HG02588 (cell line): ENCODE results near the gene ZNF266.

Experiments
- ATAC-seq: cut with Tn5 transposase; IDR thresholded peaks from one replicate; pipeline ENCODE4 v1.9.1; 2021; ENCODE audit warnings: mild to moderate bottlenecking, moderate library complexity; ENCODE audit not compliant: unreplicated experiment

The ZNF266 gene

GRCh38 chr19:9435279-9436268 lies at the start of gene ZNF266:
Gene ZNF266 (minus strand): TSS chr19:9435573. CDS start chr19:9420089, 15,484 bp downstream.
- peak; percentile 80 for ATAC-seq

GRCh38 chr19:9485140-9485539 lies 49.8 kb upstream of the ZNF266 start:
- no peak for ATAC-seq

DNA sequence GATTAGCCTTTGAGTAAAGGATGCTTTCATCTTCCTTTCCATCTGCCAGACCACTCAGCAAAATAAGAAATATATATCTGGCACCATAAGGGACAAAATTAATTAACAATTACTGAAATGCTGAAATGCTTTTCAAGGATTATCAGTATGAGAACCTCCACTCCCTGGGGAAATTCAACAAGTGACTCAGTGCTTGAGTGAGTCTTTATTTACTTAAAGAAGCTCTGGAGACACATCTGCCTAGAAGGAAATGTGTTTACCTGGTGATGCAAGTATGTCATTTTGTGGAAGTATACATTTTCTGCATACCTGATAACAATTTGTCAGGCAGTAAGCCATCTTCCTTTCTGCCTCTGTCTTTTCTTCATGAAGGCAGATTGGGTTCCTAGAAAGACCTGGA lies 39.6 kb upstream of the ZNF266 start:
- no peak for ATAC-seq

GRCh38 chr19:9467161-9467560 lies 31.8 kb upstream of the ZNF266 start:
- ATAC-seq = no peak

- no peak for ATAC-seq
These were observed 26.6 kb upstream of the ZNF266 start for GRCh38 chr19:9461938-9462337.

DNA sequence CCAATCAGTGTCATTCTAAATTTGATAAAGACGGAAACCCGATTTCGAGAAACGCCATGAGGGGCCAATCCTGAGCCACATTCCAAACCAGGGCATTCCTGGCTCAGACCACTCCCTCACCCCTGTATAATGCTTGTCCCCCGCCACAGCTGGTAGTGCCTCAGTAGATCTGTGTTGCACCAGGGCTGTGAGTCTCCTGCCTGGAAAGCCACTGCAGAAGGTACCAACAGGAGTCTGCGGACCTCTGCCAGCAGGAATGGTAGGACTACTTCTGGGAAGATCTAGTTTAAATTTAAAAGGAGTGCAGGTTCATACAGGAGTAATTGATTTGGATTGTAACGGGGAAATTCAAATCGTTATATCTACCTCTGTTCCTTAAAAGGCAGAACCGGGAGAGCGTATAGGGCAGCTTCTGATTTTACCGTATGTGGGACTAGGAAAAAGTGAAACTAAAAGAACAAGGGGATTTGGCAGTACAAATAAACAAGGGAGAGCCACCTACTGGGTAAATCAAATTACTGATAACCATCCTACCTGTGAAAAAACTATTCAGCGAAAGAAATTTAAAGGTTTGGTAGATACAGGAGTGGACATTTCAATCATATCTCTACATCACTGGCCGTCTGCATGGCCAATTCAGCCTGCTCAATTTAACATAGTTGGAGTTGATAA lies 20.8 kb upstream of the ZNF266 start:
- no peak for ATAC-seq

DNA sequence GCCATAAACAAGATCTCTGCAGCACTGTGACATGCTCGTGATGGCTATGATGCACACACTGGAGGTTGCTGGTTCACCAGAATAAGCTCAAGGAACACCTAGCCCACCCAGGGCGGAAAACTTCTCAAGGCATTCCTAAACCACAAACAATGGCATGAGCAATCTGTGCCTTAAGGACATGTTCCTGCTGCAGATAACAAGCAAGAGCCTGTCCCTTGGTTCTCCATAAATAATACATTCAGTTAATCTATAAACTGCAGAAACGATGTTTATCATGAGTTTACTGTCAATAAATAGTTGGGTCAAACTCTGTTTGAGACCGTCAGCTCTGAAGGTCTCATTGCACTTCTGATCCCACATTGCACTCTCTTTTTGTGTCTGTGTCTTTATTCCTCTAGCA lies 18.6 kb upstream of the ZNF266 start:
- ATAC-seq = no peak

- no peak for ATAC-seq
These were observed 9.7 kb upstream of the ZNF266 start for GRCh38 chr19:9445037-9445436.

DNA sequence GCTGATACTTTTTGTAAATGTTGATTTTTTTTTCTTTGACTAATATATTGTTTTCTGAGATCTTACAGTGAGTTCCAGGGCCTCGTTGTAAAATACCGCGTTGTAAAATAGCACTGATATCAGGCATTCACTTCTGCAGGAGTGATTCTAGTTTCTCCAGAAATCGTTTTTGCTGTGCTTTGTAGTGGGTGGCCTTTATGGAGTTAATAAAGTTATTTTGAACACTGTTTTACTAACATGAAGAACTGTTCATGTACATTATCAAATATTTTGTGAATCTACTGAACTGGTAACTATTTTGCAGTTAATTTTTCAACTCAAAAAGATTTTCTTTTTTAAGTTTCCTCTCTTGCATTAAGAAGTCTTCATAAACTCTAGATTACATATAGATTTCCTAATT lies 985 bp upstream of the ZNF266 start:
- ATAC-seq = no peak

- no peak for ATAC-seq
These were observed 3.9 kb downstream of the ZNF266 start for GRCh38 chr19:9431475-9431874.

DNA sequence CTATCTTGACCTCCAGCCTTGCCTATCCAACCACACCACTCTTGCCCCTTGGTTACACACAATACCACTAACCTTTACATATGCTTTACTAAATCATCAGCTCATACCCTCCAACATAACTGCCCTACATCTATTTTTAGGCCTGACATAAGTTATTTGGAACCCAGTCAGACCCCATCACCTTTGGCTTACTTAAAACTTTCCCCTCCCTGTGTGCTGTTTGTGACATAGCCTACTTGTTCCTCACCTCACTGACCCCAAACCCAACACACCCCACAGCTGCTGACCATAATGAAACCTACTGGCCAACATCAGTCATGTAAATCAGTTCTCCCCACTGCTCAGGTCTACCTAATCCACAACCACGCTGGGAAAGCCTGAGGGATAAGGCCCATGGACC lies 4.9 kb downstream of the ZNF266 start:
- ATAC-seq = no peak

- ATAC-seq = no peak
These were observed 7.4 kb downstream of the ZNF266 start for GRCh38 chr19:9427941-9428340.

GRCh38 chr19:9413240-9413954 lies 22.0 kb downstream of the ZNF266 start:
- ATAC-seq = no peak

GRCh38 chr19:9407827-9408226 lies 27.5 kb downstream of the ZNF266 start:
- no peak for ATAC-seq

- no peak for ATAC-seq
These were observed 28.5 kb downstream of the ZNF266 start for GRCh38 chr19:9406798-9407352.

GRCh38 chr19:9381361-9381785 lies 54.0 kb downstream of the ZNF266 start:
- ATAC-seq = no peak

DNA sequence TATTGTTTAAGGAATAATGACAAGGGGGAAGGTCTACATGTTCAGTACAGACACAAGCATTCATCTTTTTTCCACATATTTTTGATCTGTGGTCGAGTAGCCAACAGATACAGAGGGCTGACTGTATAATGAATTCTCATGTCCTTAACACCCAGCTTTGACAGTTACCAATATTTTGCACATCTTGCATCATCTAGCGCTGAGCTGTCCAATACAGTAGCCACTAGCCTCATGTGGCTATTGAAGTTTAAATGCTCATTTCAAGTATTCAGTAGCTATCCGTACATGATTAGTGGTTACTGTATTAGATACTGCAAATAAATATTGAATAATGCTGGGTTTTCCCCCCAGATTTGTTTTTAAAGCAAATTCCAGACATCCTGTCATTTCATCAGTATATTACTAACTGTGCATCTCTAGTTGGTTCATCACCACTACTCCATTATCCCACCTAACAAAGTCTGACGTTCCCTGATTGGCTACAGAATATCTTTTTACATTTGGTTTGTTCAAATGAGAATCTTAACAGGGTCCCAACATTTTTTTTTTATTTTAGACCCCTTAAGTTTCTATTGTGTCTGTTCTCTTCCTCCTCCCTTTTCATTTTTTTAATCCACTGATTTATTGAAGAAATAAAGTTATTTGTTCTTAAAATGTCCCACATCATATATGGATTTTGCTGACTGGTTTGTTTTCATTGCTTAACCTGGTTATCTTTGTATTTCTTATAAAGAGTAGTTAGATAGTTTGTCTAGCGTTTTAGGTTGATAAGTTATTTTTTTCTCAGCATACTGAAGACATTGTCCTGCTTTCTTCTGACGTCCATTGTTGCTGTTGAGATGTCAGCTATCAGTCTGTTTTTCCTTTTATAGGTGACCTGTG lies 64.4 kb downstream of the ZNF266 start:
- ATAC-seq = no peak

DNA sequence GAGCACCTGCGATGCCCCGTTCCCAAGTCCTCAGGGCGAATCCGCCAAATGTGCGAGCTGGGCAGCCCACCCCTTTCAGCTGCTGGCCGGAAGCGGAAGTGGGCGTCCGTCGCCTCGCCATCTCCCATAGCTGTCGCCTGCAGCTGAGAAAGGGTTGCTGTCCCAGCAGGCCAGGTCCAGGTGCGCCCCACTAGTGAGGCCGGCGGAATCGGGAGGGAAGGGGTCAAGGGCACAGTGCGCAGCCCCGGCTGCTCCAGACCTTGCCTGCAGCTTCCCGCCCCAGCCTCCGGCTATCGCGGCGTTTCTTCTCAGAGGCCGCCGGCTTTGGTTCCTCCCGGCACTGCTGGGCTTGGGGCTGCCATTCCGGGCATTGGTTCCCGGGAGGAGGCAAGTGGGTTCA lies 72.5 kb downstream of the ZNF266 start, which contains the start of gene ZNF177:
ZNF177 (plus strand) TSS at position 109 of the 400 bp plus-strand sequence. CDS start 15,299 bp downstream, outside the sequence.
- no peak for ATAC-seq
